ENCODE measurements around the gene PPP1R37. TPM values are rescaled to one million over a fixed set of nuclear protein-coding genes. Genes with fewer than 3 reads are reported as not detected.

Gene PPP1R37
- total and polyA plus RNA-seq, 2 donors (not counting 1 experiment from before 2014, with no cell fraction given), result 20.7 to 28.1 TPM

DNA sequence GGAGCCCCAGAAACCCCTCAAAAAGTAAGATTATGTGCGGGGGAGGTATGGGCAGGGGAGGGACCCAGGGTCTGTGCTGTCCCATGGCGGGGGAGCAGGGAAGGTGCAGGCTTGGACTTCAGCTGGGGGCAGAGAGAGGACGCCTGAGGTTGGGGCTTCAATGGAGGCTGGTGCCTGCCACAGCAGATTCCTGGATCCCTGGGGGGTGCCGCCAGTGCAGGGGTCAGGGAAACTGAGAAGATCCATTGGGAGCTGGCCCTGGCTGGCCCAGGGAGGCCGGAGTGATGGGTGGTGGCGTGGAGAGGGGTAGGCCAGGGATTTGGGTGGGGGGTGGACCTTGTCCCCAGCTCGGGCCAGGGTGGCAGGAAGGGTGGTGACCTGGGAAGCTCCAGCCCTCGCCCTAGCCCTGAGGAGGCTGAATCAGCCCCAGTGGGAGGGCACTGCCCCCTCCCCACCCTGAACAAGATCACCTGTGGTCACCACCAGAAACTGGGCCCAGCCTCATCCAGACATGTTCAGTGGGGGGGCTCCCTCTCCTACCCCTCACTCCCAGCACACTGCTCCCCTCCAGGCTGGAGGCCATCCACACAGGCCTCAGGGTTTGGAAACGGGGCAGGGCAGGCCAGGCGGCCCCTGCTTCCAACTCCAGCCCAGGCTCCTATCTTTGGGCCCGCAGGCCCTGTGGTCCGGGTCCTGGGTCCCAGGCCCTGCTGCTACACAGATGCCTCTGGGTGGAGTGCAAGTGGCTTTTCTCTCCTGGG is 66.4 kb downstream of the PPP1R37 start:
- H3K27ac Mint-ChIP-seq, result no peak overlapping the region
- ChIA-PET POLR2A (no interaction called here), CTCF (interaction anchor here (1.3 kb wide), 1 partner anchor 23 kb away, joined by 3 read pairs; no protein-coding TSS in a partner anchor)
- DNase-seq (no peak), ATAC-seq (ENCODE audit: low read depth) (no peak)
- peaks cover 4 to 6% of the 10 kb centered on the region in 2 donors for H3K4me1 ChIP-seq (ENCODE audit: control insufficient read depth in 2 of 2, insufficient read depth in 2 of 2, low read length in 2 of 2)
- no peak overlapping the region for H3K4me2 ChIP-seq (replicated peaks; ENCODE audit: low read depth, low read length, poor library complexity, severe bottlenecking)
- H3K4me3 ChIP-seq (ENCODE audit: control extremely low read depth in 1 of 5, extremely low read depth in 1 of 5, insufficient read depth in 1 of 5, low read depth in 2 of 5, low read length in 4 of 5), result no peak overlapping the region
- no peaks in the 10 kb centered on the region for H3K36me3 ChIP-seq (replicated peaks in 1 of 2; ENCODE audit: control extremely low read depth in 1 of 2, control insufficient read depth in 1 of 2, extremely low read depth in 1 of 2, insufficient read depth in 2 of 2, low read length in 1 of 2)
- H3K9me3 Mint-ChIP-seq (ENCODE audit: insufficient read depth), result no peaks in the 10 kb centered on the region
- H3K79me2 ChIP-seq (ENCODE audit: control insufficient read depth, insufficient read depth, low read length), result no peaks in the 10 kb centered on the region
- H3K9ac ChIP-seq (ENCODE audit: low read length), result no peak overlapping the region
- 86% methylated on average over 11 of the region's 12 CpGs for WGBS (ENCODE audit: insufficient coverage)
- H3K27me3 Mint-ChIP-seq, result peaks cover 30% of the 10 kb centered on the region
- peaks cover 0 to 28% (median 7%) of the 10 kb centered on the region in 4 experiments for H3K27me3 ChIP-seq (replicated peaks in 1 of 4; ENCODE audit: control extremely low read depth in 1 of 4, control insufficient read depth in 3 of 4, insufficient read depth in 4 of 4, low read length in 3 of 4)
- no peak overlapping the region for H3K4me3 Mint-ChIP-seq
- H2AFZ ChIP-seq (ENCODE audit: insufficient read depth, low read depth, low read length, poor library complexity, severe bottlenecking), result no peak overlapping the region
- no peak for TF ChIP-seq EZH2 (IDR thresholded peaks at IDR 0.05; ENCODE audit: borderline replicate concordance, insufficient read depth, low read depth, low read length, poor library complexity, severe bottlenecking)
- no peak for TF ChIP-seq CTCF (IDR thresholded peaks at IDR 0.05)
- intact Hi-C loops (cut with micrococcal nuclease), result no loop called here
- peaks cover 0 to 5% (median 0%) of the 10 kb centered on the region in 3 donors for H3K9me3 ChIP-seq (ENCODE audit: control extremely low read depth in 1 of 3, control insufficient read depth in 2 of 3, insufficient read depth in 1 of 3, low read length in 2 of 3)
- H4K20me1 ChIP-seq (ENCODE audit: control insufficient read depth, insufficient read depth, low read length, poor library complexity, severe bottlenecking), result no peaks in the 10 kb centered on the region
- H3K4me1 Mint-ChIP-seq, result peaks cover 11% of the 10 kb centered on the region
- H3K27ac ChIP-seq (ENCODE audit: low read length in 2 of 2), result no peak overlapping the region

- intact Hi-C loops (cut with micrococcal nuclease), result no loop called here
- H3K9me3 ChIP-seq (ENCODE audit: control extremely low read depth in 1 of 3, control insufficient read depth in 2 of 3, insufficient read depth in 1 of 3, low read length in 2 of 3), result peaks cover 0 to 5% (median 0%) of the 10 kb centered on the region in 3 donors
- no peak overlapping the region for H3K4me2 ChIP-seq (replicated peaks; ENCODE audit: low read depth, low read length, poor library complexity, severe bottlenecking)
- peaks cover 10 to 12% of the 10 kb centered on the region in 2 donors for H3K4me1 ChIP-seq (ENCODE audit: control insufficient read depth in 2 of 2, insufficient read depth in 2 of 2, low read length in 2 of 2)
- whole genome bisulfite sequencing (ENCODE audit: insufficient coverage), result 93% methylated on average over 10 of the region's 10 CpGs
- ChIA-PET POLR2A (no interaction called here), CTCF (interaction anchor here (0.9 kb wide), 1 partner anchor 9 kb away, joined by 3 read pairs; no protein-coding TSS in a partner anchor)
- no peaks in the 10 kb centered on the region for H3K36me3 ChIP-seq (replicated peaks in 1 of 2; ENCODE audit: control extremely low read depth in 1 of 2, control insufficient read depth in 1 of 2, extremely low read depth in 1 of 2, insufficient read depth in 2 of 2, low read length in 1 of 2)
- no peaks in the 10 kb centered on the region for H4K20me1 ChIP-seq (ENCODE audit: control insufficient read depth, insufficient read depth, low read length, poor library complexity, severe bottlenecking)
- H3K9me3 Mint-ChIP-seq (ENCODE audit: insufficient read depth), result no peaks in the 10 kb centered on the region
- H3K79me2 ChIP-seq (ENCODE audit: control insufficient read depth, insufficient read depth, low read length), result no peaks in the 10 kb centered on the region
- H3K27me3 ChIP-seq (replicated peaks in 1 of 4; ENCODE audit: control extremely low read depth in 1 of 4, control insufficient read depth in 3 of 4, insufficient read depth in 4 of 4, low read length in 3 of 4), result peaks cover 0 to 25% (median 7%) of the 10 kb centered on the region in 4 experiments
- H3K9ac ChIP-seq (ENCODE audit: low read length), result no peak overlapping the region
- ATAC-seq (ENCODE audit: low read depth) (no peak), DNase-seq (no peak)
- H3K27ac ChIP-seq (ENCODE audit: low read length in 2 of 2), result no peak overlapping the region
- H3K4me1 Mint-ChIP-seq, result peaks cover 15% of the 10 kb centered on the region
- TF ChIP-seq CTCF (IDR thresholded peaks at IDR 0.05), result no peak
- no peak for TF ChIP-seq EZH2 (IDR thresholded peaks at IDR 0.05; ENCODE audit: borderline replicate concordance, insufficient read depth, low read depth, low read length, poor library complexity, severe bottlenecking)
- no peak overlapping the region for H2AFZ ChIP-seq (ENCODE audit: insufficient read depth, low read depth, low read length, poor library complexity, severe bottlenecking)
- peaks cover 28% of the 10 kb centered on the region for H3K27me3 Mint-ChIP-seq
- H3K4me3 ChIP-seq (ENCODE audit: control extremely low read depth in 1 of 5, extremely low read depth in 1 of 5, insufficient read depth in 1 of 5, low read depth in 2 of 5, low read length in 4 of 5), result no peak overlapping the region
- no peak overlapping the region for H3K4me3 Mint-ChIP-seq
- no peak overlapping the region for H3K27ac Mint-ChIP-seq
Observed at GRCh38 chr19:45159971-45160324, 67.0 kb downstream of the PPP1R37 start.
